Activated CD8-positive, alpha-beta memory T cell treated with anti-CD3 and anti-CD28 coated beads for 24 hours (primary cell): ENCODE results near the gene ST8SIA4.

Source experiments
- DNase-seq: peaks from one replicate; pipeline ENCODE4 v3.0.0-alpha.2; 2020

The ST8SIA4 gene

GRCh38 chr5:100779669-100780375 lies 123.3 kb downstream of the ST8SIA4 start:
- DNase-seq, result no peak

GRCh38 chr5:100777680-100778300 lies 125.3 kb downstream of the ST8SIA4 start:
- no peak for DNase-seq

DNA sequence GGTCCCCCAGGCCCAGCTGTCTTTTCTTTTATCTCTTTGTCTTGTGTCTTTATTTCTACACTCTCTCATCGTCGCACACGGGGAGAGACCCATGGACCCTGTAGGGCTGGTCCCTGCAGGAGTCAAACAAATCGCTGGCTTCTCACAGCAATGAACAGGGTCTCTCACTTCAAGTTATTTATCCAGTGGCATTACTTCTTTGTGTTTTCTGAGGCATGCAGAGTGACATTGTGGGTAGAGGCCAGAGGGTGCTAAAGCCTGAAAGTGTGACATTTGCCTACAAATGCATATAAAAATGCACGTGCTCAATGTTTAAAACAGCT lies 127.6 kb downstream of the ST8SIA4 start:
- no peak for DNase-seq

- DNase-seq, result no peak
These were observed 130.5 kb downstream of the ST8SIA4 start for GRCh38 chr5:100772548-100772947.

- no peak for DNase-seq
These were observed 131.1 kb downstream of the ST8SIA4 start for GRCh38 chr5:100772006-100772405.

DNA sequence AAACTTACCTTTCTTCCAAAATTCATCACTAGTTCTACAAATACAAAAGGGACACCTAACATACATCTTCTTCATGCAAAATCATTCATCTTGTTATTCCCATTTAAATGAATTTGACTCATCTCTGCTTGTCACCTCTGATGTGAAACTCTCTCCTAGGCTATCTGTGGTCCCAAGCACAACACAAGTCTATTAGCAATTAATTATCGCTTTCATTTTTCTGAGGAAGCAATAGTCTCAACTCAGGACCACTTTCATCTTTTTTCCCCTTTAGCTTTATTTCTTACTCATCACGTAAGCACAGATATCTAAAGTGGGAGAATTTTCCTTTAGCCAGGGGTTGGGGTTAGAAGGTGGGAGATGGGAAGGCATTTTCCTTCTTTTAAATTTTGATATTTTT lies 131.9 kb downstream of the ST8SIA4 start:
- no peak for DNase-seq

DNA sequence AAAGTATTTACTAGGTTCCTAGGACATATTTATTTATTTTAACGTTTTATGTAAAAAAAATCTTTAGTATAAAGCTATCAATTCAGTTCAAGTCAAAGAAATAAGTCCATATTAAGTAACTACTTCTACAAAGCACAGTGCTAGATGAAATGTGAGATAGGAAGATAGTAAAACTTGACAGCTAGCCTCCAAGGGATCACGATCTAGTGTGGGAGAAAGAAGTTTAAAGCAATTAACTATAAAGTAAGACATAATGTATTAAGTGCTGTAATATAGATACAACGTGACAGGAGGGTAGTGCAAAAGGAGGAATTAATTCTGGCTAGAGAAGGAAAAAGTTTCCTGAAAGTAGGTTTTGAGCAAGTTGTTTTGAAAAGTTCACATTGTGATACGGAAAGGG lies 134.9 kb downstream of the ST8SIA4 start:
- no peak for DNase-seq

GRCh38 chr5:100762995-100763394 lies 140.1 kb downstream of the ST8SIA4 start:
- no peak for DNase-seq

- DNase-seq, result no peak
These were observed 141.0 kb downstream of the ST8SIA4 start for GRCh38 chr5:100762108-100762507.

GRCh38 chr5:100761192-100761591 lies 141.9 kb downstream of the ST8SIA4 start:
- DNase-seq, result no peak

GRCh38 chr5:100760688-100761087 lies 142.4 kb downstream of the ST8SIA4 start:
- no peak for DNase-seq

DNA sequence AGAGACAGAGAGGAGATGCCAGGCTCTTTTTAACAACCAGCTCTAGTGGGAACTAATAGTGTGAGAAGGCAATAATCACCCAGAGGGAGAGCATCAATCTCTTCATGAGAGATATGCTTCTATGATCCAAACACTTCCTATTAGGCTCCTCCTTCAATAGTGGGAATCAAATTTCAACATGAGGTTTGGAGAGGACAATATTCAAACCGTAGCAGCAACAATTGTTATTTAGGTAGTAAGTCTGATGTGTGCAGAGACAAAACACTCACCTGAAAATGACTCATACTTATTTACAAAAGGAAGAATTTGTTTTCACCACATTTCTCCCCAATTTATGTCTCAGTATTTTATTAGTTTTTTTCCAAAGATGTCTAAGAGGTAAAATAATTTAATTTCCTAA lies 144.3 kb downstream of the ST8SIA4 start:
- DNase-seq, result no peak

- DNase-seq, result no peak
These were observed 144.8 kb downstream of the ST8SIA4 start for GRCh38 chr5:100758306-100758705.

DNA sequence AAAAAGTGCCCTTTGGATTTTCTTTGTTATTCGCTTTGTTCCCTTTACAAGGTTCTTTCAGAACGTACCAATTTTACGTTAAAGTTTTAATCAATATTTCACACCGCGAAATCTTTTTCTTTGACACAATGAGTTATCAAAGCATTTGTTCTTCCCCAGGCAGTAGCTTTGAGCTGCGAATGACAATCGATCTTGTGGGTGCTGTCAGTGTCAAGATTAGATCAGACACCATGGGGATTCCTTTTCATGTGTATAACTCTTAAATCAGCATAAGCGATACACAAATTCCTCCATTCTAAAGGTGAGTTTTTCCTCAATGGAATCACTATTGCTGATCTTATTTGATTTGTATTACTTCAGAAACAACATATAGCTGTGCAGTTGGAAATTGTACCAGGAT lies 145.5 kb downstream of the ST8SIA4 start:
- no peak for DNase-seq
